ENCODE results near the gene LEPROT.

Gene LEPROT

DNA sequence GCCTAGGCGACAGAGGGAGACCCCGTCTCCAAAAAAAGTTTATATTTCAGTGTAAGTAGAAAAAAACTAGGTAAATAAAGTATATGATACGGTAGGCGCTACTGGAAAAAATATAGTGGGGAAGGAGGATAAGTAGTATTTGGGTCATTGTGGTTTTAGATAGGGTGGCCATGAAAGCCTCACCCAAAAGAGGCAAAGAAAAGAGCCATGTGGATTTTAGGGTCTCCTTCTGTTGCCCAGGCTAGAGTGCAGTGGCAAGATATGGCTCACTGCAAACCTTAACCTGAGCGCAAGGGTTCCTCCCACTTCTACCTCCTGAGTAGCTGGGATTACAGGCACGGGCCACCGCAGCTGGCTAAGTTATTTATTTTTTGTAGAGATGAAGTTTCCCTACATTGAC is 17.1 kb downstream of the LEPROT start:
- TF ChIP-seq ZFX (IDR thresholded peaks at IDR 0.05; ENCODE audit: borderline replicate concordance) (no peak), CTCF (IDR thresholded peaks at IDR 0.05) (no peak)
- H3K27ac ChIP-seq = no peak overlapping the region

DNA sequence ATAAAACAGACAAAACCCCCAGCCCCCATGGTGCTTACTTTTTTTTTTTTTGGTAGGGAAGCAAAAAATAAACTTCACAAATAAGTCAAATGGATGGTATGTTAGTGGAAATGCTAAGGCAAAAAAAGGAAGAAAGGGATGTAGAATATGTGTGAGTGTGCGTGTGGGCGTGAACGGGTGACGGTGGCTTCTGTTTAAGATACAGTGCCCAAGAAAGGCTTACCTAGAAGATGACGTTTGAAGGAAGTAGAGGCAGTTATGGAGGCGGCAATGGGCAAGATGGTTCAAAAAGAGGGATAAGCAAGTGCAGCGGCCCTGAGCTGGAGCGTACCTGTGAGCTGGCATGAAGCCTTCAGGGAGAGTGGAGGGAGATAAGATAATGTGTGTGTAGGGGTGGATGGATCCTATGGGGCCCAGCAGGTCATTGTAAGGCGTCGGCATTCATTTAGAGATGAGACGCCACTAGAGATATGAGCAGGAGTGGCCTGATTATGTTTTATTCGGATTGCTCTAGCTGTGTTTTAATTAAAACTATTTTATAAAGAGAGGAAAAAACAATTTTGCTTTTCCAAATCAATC is 19.9 kb downstream of the LEPROT start:
- no peak overlapping the region for H3K27ac ChIP-seq
- TF ChIP-seq ZFX (IDR thresholded peaks at IDR 0.05; ENCODE audit: borderline replicate concordance) (no peak), CTCF (IDR thresholded peaks at IDR 0.05) (no peak)

- H3K27ac ChIP-seq = no peak overlapping the region
- TF ChIP-seq CTCF (IDR thresholded peaks at IDR 0.05) (no peak), ZFX (IDR thresholded peaks at IDR 0.05; ENCODE audit: borderline replicate concordance) (no peak)
These were observed 20.4 kb downstream of the LEPROT start for GRCh38 chr1:65440915-65441314.

GRCh38 chr1:65441464-65441863 is 21.0 kb downstream of the LEPROT start:
- TF ChIP-seq ZFX (IDR thresholded peaks at IDR 0.05; ENCODE audit: borderline replicate concordance) = no peak
- TF ChIP-seq CTCF (IDR thresholded peaks at IDR 0.05) = no peak
- H3K27ac ChIP-seq = no peak overlapping the region

DNA sequence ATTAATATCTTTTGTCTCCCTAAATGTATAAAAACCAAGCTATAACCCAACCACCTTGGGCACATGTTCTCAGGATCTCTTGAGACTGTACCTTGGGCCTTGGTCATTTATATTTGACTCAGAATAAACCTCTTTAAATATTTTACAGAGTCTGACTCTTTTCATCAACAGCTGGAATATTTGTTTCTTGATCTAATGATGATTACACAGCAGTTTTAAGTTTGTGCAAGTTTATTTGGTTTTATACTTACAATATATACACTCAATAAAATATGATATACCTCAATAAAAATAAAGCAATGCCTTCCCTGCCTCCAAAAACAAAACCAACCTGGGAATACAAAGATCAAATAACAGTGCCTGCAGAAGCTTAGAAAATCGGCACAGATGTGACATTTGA is 22.0 kb downstream of the LEPROT start:
- TF ChIP-seq CTCF (IDR thresholded peaks at IDR 0.05) (no peak), ZFX (IDR thresholded peaks at IDR 0.05; ENCODE audit: borderline replicate concordance) (no peak)
- no peak overlapping the region for H3K27ac ChIP-seq

DNA sequence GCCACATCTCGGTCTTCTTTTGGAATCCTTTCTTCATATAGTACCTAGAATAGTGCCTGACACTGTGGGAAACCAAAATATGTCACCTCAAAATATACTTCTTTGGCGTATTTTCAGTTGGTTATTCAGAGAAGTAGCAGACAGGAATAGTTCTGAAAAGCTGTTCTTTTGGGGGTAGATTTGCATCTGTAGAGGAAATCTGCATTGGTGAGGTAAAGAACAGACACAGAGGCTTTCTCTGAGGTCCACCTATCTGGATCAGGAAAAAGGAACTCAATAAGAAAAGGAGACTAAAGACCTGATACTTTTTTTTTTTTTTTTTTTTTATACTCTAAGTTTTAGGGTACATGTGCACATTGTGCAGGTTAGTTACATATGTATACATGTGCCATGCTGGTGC is 23.2 kb downstream of the LEPROT start:
- H3K27ac ChIP-seq = no peak overlapping the region
- TF ChIP-seq ZFX (IDR thresholded peaks at IDR 0.05; ENCODE audit: borderline replicate concordance) (no peak), CTCF (IDR thresholded peaks at IDR 0.05) (no peak)

- H3K27ac ChIP-seq = no peak overlapping the region
- TF ChIP-seq CTCF (IDR thresholded peaks at IDR 0.05) (no peak), ZFX (IDR thresholded peaks at IDR 0.05; ENCODE audit: borderline replicate concordance) (no peak)
These were observed 23.7 kb downstream of the LEPROT start for GRCh38 chr1:65444128-65444640.

Data from 22Rv1 (cell line).